H9 (cell line): Measurements from ENCODE around the gene CALN1. TPM values are rescaled to one million over a fixed set of nuclear protein-coding genes. Genes with fewer than 3 reads are reported as not detected.

Experiments used
- DNase-seq: peaks from one replicate; pipeline ENCODE4 v3.0.0-alpha.2; 2017
- H2AFZ ChIP-seq: one replicate; pipeline ENCODE4 v1.6.1; 2013; ENCODE audit warnings: mild to moderate bottlenecking, low read length, control low read depth, moderate library complexity
- H2AK5ac ChIP-seq: 2 replicates; pipeline ENCODE4 v1.6.1; 2013; ENCODE audit warnings: low read length, control low read depth, mixed read lengths; ENCODE audit not compliant: insufficient read length
- H2BK120ac ChIP-seq: one replicate; pipeline ENCODE4 v1.6.1; 2013; ENCODE audit warnings: low read depth, mild to moderate bottlenecking, low read length, control low read depth, inconsistent platforms; ENCODE audit not compliant: poor library complexity, severe bottlenecking
- H2BK12ac ChIP-seq: 2 replicates; pipeline ENCODE4 v1.6.1; 2013; ENCODE audit warnings: low read length, control low read depth, mixed read lengths, low read depth; ENCODE audit not compliant: insufficient read length
- H2BK15ac ChIP-seq: 2 replicates; pipeline ENCODE4 v1.6.1; 2013; ENCODE audit warnings: low read depth, low read length, control low read depth
- H2BK20ac ChIP-seq: one replicate; pipeline ENCODE4 v1.6.1; 2013; ENCODE audit warnings: low read depth, mild to moderate bottlenecking, low read length, control low read depth, inconsistent platforms; ENCODE audit not compliant: poor library complexity, severe bottlenecking
- H2BK5ac ChIP-seq: 2 replicates; pipeline ENCODE4 v1.6.1; 2013; ENCODE audit warnings: low read length, control low read depth, mixed read lengths; ENCODE audit not compliant: insufficient read length
- H3K14ac ChIP-seq: 2 replicates; pipeline ENCODE4 v1.6.1; 2013; ENCODE audit warnings: low read length, control low read depth; ENCODE audit not compliant: insufficient read depth
- H3K18ac ChIP-seq: 2 replicates; pipeline ENCODE4 v1.6.1; 2013; ENCODE audit warnings: low read depth, mild to moderate bottlenecking, mixed read lengths, low read length, control low read depth; ENCODE audit not compliant: insufficient read length
- H3K23ac ChIP-seq: 2 replicates; pipeline ENCODE4 v1.6.1; 2013; ENCODE audit warnings: low read length, control low read depth, mixed read lengths, low read depth; ENCODE audit not compliant: insufficient read length
- H3K23me2 ChIP-seq: 2 replicates; pipeline ENCODE4 v1.6.1; 2013; ENCODE audit warnings: low read depth, mild to moderate bottlenecking, mixed read lengths, low read length, control low read depth; ENCODE audit not compliant: insufficient read length, poor library complexity, severe bottlenecking
- H3K27ac ChIP-seq: 2 replicates; pipeline ENCODE4 v1.5.1; 2013; ENCODE audit warnings: low read length, control low read depth, mixed read lengths, low read depth; ENCODE audit not compliant: insufficient read length
- H3K27me3 ChIP-seq: 2 replicates; pipeline ENCODE4 v1.6.1; 2013; ENCODE audit warnings: low read length, control low read depth, inconsistent platforms; ENCODE audit not compliant: insufficient read depth
- H3K4ac ChIP-seq: 2 replicates; pipeline ENCODE4 v1.6.1; 2013; ENCODE audit warnings: low read depth, mild to moderate bottlenecking, control low read depth, inconsistent platforms, low read length, moderate library complexity
- H3K4me1 ChIP-seq: 2 replicates; pipeline ENCODE4 v1.6.1; 2013; ENCODE audit warnings: low read length, control low read depth, inconsistent platforms; ENCODE audit not compliant: insufficient read depth
- H3K4me2 ChIP-seq: 2 replicates; pipeline ENCODE4 v1.6.1; 2013; ENCODE audit warnings: low read length, control low read depth, mixed read lengths; ENCODE audit not compliant: insufficient read length, insufficient read depth
- H3K56ac ChIP-seq: 2 replicates; pipeline ENCODE4 v1.6.1; 2013; ENCODE audit warnings: low read depth, mild to moderate bottlenecking, mixed read lengths, low read length, control low read depth; ENCODE audit not compliant: insufficient read length
- H3K79me1 ChIP-seq: 2 replicates; pipeline ENCODE4 v1.6.1; 2013; ENCODE audit warnings: low read depth, mild to moderate bottlenecking, moderate library complexity, low read length, control low read depth, inconsistent platforms; ENCODE audit not compliant: insufficient read depth, poor library complexity, severe bottlenecking
- H3K79me2 ChIP-seq: 2 replicates; pipeline ENCODE4 v1.6.1; 2013; ENCODE audit warnings: low read length, control low read depth, inconsistent platforms; ENCODE audit not compliant: insufficient read depth
- H3K9ac ChIP-seq: 2 replicates; pipeline ENCODE4 v1.6.1; 2013; ENCODE audit warnings: low read length, control low read depth, mixed read lengths; ENCODE audit not compliant: insufficient read length; ENCODE audit errors: extremely low read depth
- H3K9me3 ChIP-seq: one replicate; pipeline ENCODE4 v1.6.1; 2013; ENCODE audit warnings: low read depth, low read length, inconsistent platforms; ENCODE audit not compliant: control insufficient read depth
- H3T11ph ChIP-seq: one replicate; pipeline ENCODE4 v1.6.1; 2013; ENCODE audit warnings: mild to moderate bottlenecking, low read length, control low read depth, inconsistent platforms
- H4K20me1 ChIP-seq: one replicate; pipeline ENCODE4 v1.6.1; 2013; ENCODE audit not compliant: control insufficient read depth, insufficient read length, insufficient read depth
- H4K5ac ChIP-seq: 2 replicates; pipeline ENCODE4 v1.6.1; 2013; ENCODE audit warnings: low read depth, mild to moderate bottlenecking, mixed read lengths, low read length, control low read depth; ENCODE audit not compliant: insufficient read length
- H4K8ac ChIP-seq: replicated peaks from 2 replicates; pipeline ENCODE4 v1.6.1; 2013; ENCODE audit warnings: low read length, control low read depth, mixed read lengths, low read depth; ENCODE audit not compliant: insufficient read length
- H4K91ac ChIP-seq: 2 replicates; pipeline ENCODE4 v1.6.1; 2013; ENCODE audit warnings: low read depth, mild to moderate bottlenecking, moderate library complexity, mixed read lengths, low read length, control low read depth; ENCODE audit not compliant: insufficient read length
- H3K27ac Mint-ChIP-seq, 3 experiments: 2 replicates in 2 of 3; 3 replicates in 1 of 3; pipeline ENCODE4 v1.8.0; 2020 to 2021; ENCODE audit warnings: mixed read lengths in 3 of 3, mild to moderate bottlenecking in 1 of 3, moderate library complexity in 1 of 3
- H3K27me3 Mint-ChIP-seq: 2 replicates; pipeline ENCODE4 v1.8.0; 2021; ENCODE audit warnings: low read depth, mild to moderate bottlenecking, moderate library complexity, mixed read lengths
- H3K36me3 Mint-ChIP-seq, 3 experiments: 2 replicates in 2 of 3; 3 replicates in 1 of 3; pipeline ENCODE4 v1.8.0; 2020 to 2021; ENCODE audit warnings: low read depth in 3 of 3, mixed read lengths in 3 of 3; ENCODE audit not compliant: insufficient read depth in 1 of 3
- H3K4me1 Mint-ChIP-seq, 2 experiments: 2 replicates each; pipeline ENCODE4 v1.8.0; 2020; ENCODE audit warnings: mixed read lengths in 2 of 2
- H3K4me3 Mint-ChIP-seq, 2 experiments: 2 replicates in 1 of 2; 3 replicates in 1 of 2; pipeline ENCODE4 v1.8.0; 2020 to 2021; ENCODE audit warnings: mild to moderate bottlenecking in 2 of 2, mixed read lengths in 2 of 2, moderate library complexity in 1 of 2
- H3K9me3 Mint-ChIP-seq, 2 experiments: 2 replicates in 1 of 2; 3 replicates in 1 of 2; pipeline ENCODE4 v1.8.0; 2020; ENCODE audit warnings: mild to moderate bottlenecking in 2 of 2, mixed read lengths in 2 of 2, moderate library complexity in 1 of 2
- CTCF ChIP-seq: fragments of 200-600 bp; sonication (generic); conservative IDR thresholded peaks from 3 replicates; pipeline ENCODE4 v1.8.0; 2021; ENCODE audit warnings: antibody characterized with exemption, mild to moderate bottlenecking
- WGBS: extraction: QIAGEN DNeasy Blood & Tissue Kit; methylation state at CpG from one replicate; pipeline ENCODE4 v1.1.7; 2013; ENCODE audit warnings: missing lambda C conversion rate, low lambda C conversion rate, mixed read lengths; ENCODE audit not compliant: insufficient read length; ENCODE audit errors: extremely low coverage; 5-methylcytosine and 5-hydroxymethylcytosine counted together
- total RNA-seq: library from RNA; stranded (reverse); gene quantifications from 2 replicates; pipeline ENCODE4 v1.2.1, GENCODE V29; 2021

Gene CALN1
- total RNA-seq, 1 experiment from 2014 or later: 2.8 TPM

- peaks cover 11 to 20% of the 10 kb centered on the region in 2 experiments for H3K4me1 Mint-ChIP-seq
- Histone ChIP-seq H3K23me2 (no peaks in the 10 kb centered on the region), H3K4me2 (no peak overlapping the region), H3K27me3 (no peaks in the 10 kb centered on the region), H3K18ac (no peak overlapping the region), H3K14ac (no peak overlapping the region), H3K56ac (no peak overlapping the region), H4K5ac (no peak overlapping the region), H3K27ac (no peak overlapping the region), H3K4ac (no peak overlapping the region), H3K79me2 (no peaks in the 10 kb centered on the region), H3T11ph (no peak overlapping the region), H4K20me1 (no peaks in the 10 kb centered on the region), H2BK5ac (no peak overlapping the region), H3K9ac (no peak overlapping the region), H3K4me1 (peaks cover 3% of the 10 kb centered on the region; the same call in 1 of the 2 replicates), H2BK120ac (no peak overlapping the region), H2BK12ac (no peak overlapping the region), H2AFZ (no peak overlapping the region), H2AK5ac (no peak overlapping the region), H2BK15ac (no peak overlapping the region), H4K91ac (no peak overlapping the region), H3K23ac (no peak overlapping the region), H2BK20ac (no peak overlapping the region), H3K79me1 (no peaks in the 10 kb centered on the region), H3K9me3 (no peaks in the 10 kb centered on the region), H4K8ac (no peak overlapping the region)
- H3K27ac Mint-ChIP-seq: peak overlapping the region in 2 of 3 experiments; percentile 14 to 69; a peak in 4 of 7 replicates
- H3K27me3 Mint-ChIP-seq: no peaks in the 10 kb centered on the region
- H3K4me3 Mint-ChIP-seq: no peak overlapping the region
- DNase-seq: no peak
- peaks cover 8 to 16% (median 10%) of the 10 kb centered on the region in 3 experiments for H3K36me3 Mint-ChIP-seq
- peaks cover 17 to 18% of the 10 kb centered on the region in 2 experiments for H3K9me3 Mint-ChIP-seq
- WGBS: no CpG with 5 or more reads among the region's 5 CpGs
- no peak for TF ChIP-seq CTCF
These were observed 299.1 kb downstream of the CALN1 start for GRCh38 chr7:72112992-72113391.
